ENCODE results near the gene MORC1.

- TF ChIP-seq, protein P1, sequence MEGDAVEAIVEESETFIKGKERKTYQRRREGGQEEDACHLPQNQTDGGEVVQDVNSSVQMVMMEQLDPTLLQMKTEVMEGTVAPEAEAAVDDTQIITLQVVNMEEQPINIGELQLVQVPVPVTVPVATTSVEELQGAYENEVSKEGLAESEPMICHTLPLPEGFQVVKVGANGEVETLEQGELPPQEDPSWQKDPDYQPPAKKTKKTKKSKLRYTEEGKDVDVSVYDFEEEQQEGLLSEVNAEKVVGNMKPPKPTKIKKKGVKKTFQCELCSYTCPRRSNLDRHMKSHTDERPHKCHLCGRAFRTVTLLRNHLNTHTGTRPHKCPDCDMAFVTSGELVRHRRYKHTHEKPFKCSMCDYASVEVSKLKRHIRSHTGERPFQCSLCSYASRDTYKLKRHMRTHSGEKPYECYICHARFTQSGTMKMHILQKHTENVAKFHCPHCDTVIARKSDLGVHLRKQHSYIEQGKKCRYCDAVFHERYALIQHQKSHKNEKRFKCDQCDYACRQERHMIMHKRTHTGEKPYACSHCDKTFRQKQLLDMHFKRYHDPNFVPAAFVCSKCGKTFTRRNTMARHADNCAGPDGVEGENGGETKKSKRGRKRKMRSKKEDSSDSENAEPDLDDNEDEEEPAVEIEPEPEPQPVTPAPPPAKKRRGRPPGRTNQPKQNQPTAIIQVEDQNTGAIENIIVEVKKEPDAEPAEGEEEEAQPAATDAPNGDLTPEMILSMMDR (optimal IDR thresholded peaks at IDR 0.05 in 1 of 3, IDR thresholded peaks at IDR 0.05 in 1 of 3, conservative IDR thresholded peaks at IDR 0.05 in 1 of 3; ENCODE audit: extremely low read depth in 1 of 3, insufficient read depth in 2 of 3, low read length in 3 of 3): no peak
- no peak for TF ChIP-seq EZH2 (IDR thresholded peaks at IDR 0.05; ENCODE audit: low read length)
These were observed at the start of gene MORC1 for GRCh38 chr3:109117939-109118338.
